Liver (tissue), 9 donors: ENCODE data around the gene USHBP1. TPM values are rescaled to one million over a fixed set of nuclear protein-coding genes. Genes with fewer than 3 reads are reported as not detected.

Experiments
- DNase-seq: peaks from one replicate; pipeline ENCODE4 v3.0.0-alpha.2; 2017; ENCODE audit warnings: low spot score
- H3K27ac ChIP-seq, 2 donors: one replicate each; pipeline ENCODE4 v1.7.0; 2013; ENCODE audit warnings: inconsistent platforms in 2 of 2, low read length in 2 of 2, control low read depth in 1 of 2, low read depth in 1 of 2, mild to moderate bottlenecking in 1 of 2
- H3K27me3 ChIP-seq, 4 donors: one replicate each; pipeline versions ENCODE4 v1.6.1 to v1.7.0; 2013; ENCODE audit warnings: low read length in 3 of 4, inconsistent platforms in 1 of 4, mild to moderate bottlenecking in 1 of 4, moderate library complexity in 1 of 4; ENCODE audit not compliant: control insufficient read depth in 4 of 4, insufficient read depth in 4 of 4
- H3K36me3 ChIP-seq, 4 donors: one replicate each; pipeline versions ENCODE4 v1.6.1 to v1.7.0; 2013; ENCODE audit warnings: low read length in 3 of 4, mild to moderate bottlenecking in 3 of 4, low read depth in 1 of 4, moderate library complexity in 1 of 4; ENCODE audit not compliant: control insufficient read depth in 4 of 4, insufficient read depth in 3 of 4
- H3K4me1 ChIP-seq, 4 donors: one replicate each; pipeline versions ENCODE4 v1.6.1 to v1.7.0; 2013; ENCODE audit warnings: low read length in 3 of 4, mild to moderate bottlenecking in 3 of 4, moderate library complexity in 1 of 4; ENCODE audit not compliant: control insufficient read depth in 4 of 4, insufficient read depth in 4 of 4
- H3K4me3 ChIP-seq, 3 donors: one replicate each; pipeline versions ENCODE4 v1.6.1 to v1.7.0; 2013; ENCODE audit warnings: low read length in 3 of 3, control low read depth in 1 of 3, low read depth in 1 of 3, mild to moderate bottlenecking in 1 of 3
- H3K9ac ChIP-seq, 2 donors: one replicate each; pipeline ENCODE4 v1.7.0; 2013; ENCODE audit warnings: low read length in 2 of 2, mild to moderate bottlenecking in 2 of 2, moderate library complexity in 2 of 2, control low read depth in 1 of 2, low read depth in 1 of 2
- H3K9me3 ChIP-seq, 4 donors: one replicate each; pipeline versions ENCODE4 v1.6.1 to v1.7.0; 2013; ENCODE audit warnings: low read length in 3 of 4; ENCODE audit not compliant: control insufficient read depth in 4 of 4
- EGR1 ChIP-seq, 2 donors: IDR thresholded peaks; 2 replicates each; pipeline ENCODE4 v1.6.1; 2016 to 2018; ENCODE audit warnings: antibody characterized with exemption in 2 of 2, low read depth in 2 of 2
- FOXA2 ChIP-seq: IDR thresholded peaks from 2 replicates; pipeline ENCODE4 v1.6.1; 2016; ENCODE audit warnings: antibody characterized with exemption
- HNF4A ChIP-seq, 2 donors: conservative IDR thresholded peaks; 2 replicates each; pipeline ENCODE4 v1.6.1; 2016; ENCODE audit warnings: antibody characterized with exemption in 2 of 2, mild to moderate bottlenecking in 2 of 2
- NR2F2 ChIP-seq: IDR thresholded peaks from 2 replicates; pipeline ENCODE4 v1.6.1; 2016; ENCODE audit warnings: antibody characterized with exemption
- RAD21 ChIP-seq, 2 donors: IDR thresholded peaks; 2 replicates each; pipeline ENCODE4 v1.6.1; 2016; ENCODE audit warnings: antibody characterized with exemption in 2 of 2, mild to moderate bottlenecking in 2 of 2
- RXRA ChIP-seq, 2 donors: IDR thresholded peaks; 2 replicates each; pipeline ENCODE4 v1.6.1; 2017 to 2018; ENCODE audit warnings: antibody characterized with exemption in 2 of 2, mild to moderate bottlenecking in 1 of 2
- SP1 ChIP-seq: IDR thresholded peaks from 2 replicates; pipeline ENCODE4 v1.6.1; 2018; ENCODE audit warnings: antibody characterized with exemption, mild to moderate bottlenecking
- YY1 ChIP-seq: IDR thresholded peaks from 2 replicates; pipeline ENCODE4 v1.6.1; 2016; ENCODE audit warnings: antibody characterized with exemption, mild to moderate bottlenecking
- WGBS: extraction: QIAGEN DNeasy Blood & Tissue Kit; methylation state at CpG from one replicate; pipeline ENCODE4 v1.1.7; 2013; 5-methylcytosine and 5-hydroxymethylcytosine counted together
- polyA plus RNA-seq, 2 donors: library from polyadenylated mRNA; stranded (reverse) in 1 of 2; unstranded in 1 of 2; fragments of 200-250 nt in 1 of 2; fragments of >200 nt in 1 of 2; fragmentation: Nextera tagmentation in 1 of 2; extraction: Ambion mirVana in 1 of 2; gene quantifications; one replicate each; pipeline versions ENCODE4 v1.2.1 to v1.2.3, GENCODE V29; 2013 to 2015
- total RNA-seq, 2 donors: library from RNA; depleted of rRNA; stranded (reverse); fragments of >200 nt; gene quantifications; one replicate each; pipeline ENCODE4 v1.2.3, GENCODE V29; 2014
- TF ChIP-seq, protein P1 (sequence below): IDR thresholded peaks from 2 replicates; pipeline ENCODE4 v1.6.1; 2016; ENCODE audit warnings: antibody characterized with exemption
- TF ChIP-seq, protein P2 (sequence below): IDR thresholded peaks from 2 replicates; pipeline ENCODE4 v1.6.1; 2016; ENCODE audit warnings: antibody characterized with exemption
- TF ChIP-seq, protein P3 (sequence below): IDR thresholded peaks from 2 replicates; pipeline ENCODE4 v1.6.1; 2016; ENCODE audit warnings: antibody characterized with exemption, mild to moderate bottlenecking
- donor health status: healthy.
- donor health status: healthy.
- donor health status: healthy.
- donor health status: healthy.
- donor health status: healthy.

The USHBP1 gene
- total and polyA plus RNA-seq, 4 donors = 1.2 to 2.6 (median 1.9) TPM

GRCh38 chr19:17249887-17250548 is 14.5 kb downstream of the USHBP1 start:
- WGBS = 84% methylated on average over 15 of the region's 15 CpGs
- Histone ChIP-seq H3K4me3 (no peak overlapping the region), H3K27me3 (no peaks in the 10 kb centered on the region), H3K27ac (no peak overlapping the region), H3K9ac (no peak overlapping the region), H3K9me3 (no peaks in the 10 kb centered on the region), H3K4me1 (peaks cover 3 to 27% (median 23%) of the 10 kb centered on the region in 4 donors), H3K36me3 (no peaks in the 10 kb centered on the region)
- TF ChIP-seq RAD21 (IDR thresholded peaks at IDR 0.05) (no peak), FOXA2 (no peak), EGR1 (IDR thresholded peaks at IDR 0.05; ENCODE audit: low read depth in 2 of 2) (no peak)
- TF ChIP-seq, protein P1, sequence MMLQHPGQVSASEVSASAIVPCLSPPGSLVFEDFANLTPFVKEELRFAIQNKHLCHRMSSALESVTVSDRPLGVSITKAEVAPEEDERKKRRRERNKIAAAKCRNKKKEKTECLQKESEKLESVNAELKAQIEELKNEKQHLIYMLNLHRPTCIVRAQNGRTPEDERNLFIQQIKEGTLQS = no peak
- DNase-seq = no peak

- DNase-seq = peak; percentile 63
- Histone ChIP-seq H3K9me3 (no peaks in the 10 kb centered on the region), H3K27ac (peak overlapping the region in 1 of 2 donors; percentile 21), H3K27me3 (no peaks in the 10 kb centered on the region), H3K4me3 (no peak overlapping the region), H3K4me1 (peaks cover 3 to 32% (median 26%) of the 10 kb centered on the region in 4 donors), H3K9ac (no peak overlapping the region), H3K36me3 (no peaks in the 10 kb centered on the region)
- TF ChIP-seq, protein P1 = no peak
- no peak for TF ChIP-seq FOXA2
- TF ChIP-seq, protein P2, sequence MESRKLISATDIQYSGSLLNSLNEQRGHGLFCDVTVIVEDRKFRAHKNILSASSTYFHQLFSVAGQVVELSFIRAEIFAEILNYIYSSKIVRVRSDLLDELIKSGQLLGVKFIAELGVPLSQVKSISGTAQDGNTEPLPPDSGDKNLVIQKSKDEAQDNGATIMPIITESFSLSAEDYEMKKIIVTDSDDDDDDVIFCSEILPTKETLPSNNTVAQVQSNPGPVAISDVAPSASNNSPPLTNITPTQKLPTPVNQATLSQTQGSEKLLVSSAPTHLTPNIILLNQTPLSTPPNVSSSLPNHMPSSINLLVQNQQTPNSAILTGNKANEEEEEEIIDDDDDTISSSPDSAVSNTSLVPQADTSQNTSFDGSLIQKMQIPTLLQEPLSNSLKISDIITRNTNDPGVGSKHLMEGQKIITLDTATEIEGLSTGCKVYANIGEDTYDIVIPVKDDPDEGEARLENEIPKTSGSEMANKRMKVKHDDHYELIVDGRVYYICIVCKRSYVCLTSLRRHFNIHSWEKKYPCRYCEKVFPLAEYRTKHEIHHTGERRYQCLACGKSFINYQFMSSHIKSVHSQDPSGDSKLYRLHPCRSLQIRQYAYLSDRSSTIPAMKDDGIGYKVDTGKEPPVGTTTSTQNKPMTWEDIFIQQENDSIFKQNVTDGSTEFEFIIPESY = no peak
- TF ChIP-seq EGR1 (IDR thresholded peaks at IDR 0.05; ENCODE audit: low read depth in 2 of 2) = no peak
- TF ChIP-seq YY1 = no peak
- TF ChIP-seq RAD21 (IDR thresholded peaks at IDR 0.05) = no peak
- TF ChIP-seq, protein P3, sequence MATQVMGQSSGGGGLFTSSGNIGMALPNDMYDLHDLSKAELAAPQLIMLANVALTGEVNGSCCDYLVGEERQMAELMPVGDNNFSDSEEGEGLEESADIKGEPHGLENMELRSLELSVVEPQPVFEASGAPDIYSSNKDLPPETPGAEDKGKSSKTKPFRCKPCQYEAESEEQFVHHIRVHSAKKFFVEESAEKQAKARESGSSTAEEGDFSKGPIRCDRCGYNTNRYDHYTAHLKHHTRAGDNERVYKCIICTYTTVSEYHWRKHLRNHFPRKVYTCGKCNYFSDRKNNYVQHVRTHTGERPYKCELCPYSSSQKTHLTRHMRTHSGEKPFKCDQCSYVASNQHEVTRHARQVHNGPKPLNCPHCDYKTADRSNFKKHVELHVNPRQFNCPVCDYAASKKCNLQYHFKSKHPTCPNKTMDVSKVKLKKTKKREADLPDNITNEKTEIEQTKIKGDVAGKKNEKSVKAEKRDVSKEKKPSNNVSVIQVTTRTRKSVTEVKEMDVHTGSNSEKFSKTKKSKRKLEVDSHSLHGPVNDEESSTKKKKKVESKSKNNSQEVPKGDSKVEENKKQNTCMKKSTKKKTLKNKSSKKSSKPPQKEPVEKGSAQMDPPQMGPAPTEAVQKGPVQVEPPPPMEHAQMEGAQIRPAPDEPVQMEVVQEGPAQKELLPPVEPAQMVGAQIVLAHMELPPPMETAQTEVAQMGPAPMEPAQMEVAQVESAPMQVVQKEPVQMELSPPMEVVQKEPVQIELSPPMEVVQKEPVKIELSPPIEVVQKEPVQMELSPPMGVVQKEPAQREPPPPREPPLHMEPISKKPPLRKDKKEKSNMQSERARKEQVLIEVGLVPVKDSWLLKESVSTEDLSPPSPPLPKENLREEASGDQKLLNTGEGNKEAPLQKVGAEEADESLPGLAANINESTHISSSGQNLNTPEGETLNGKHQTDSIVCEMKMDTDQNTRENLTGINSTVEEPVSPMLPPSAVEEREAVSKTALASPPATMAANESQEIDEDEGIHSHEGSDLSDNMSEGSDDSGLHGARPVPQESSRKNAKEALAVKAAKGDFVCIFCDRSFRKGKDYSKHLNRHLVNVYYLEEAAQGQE = no peak
- peak; percentile 12 for TF ChIP-seq SP1
- peak; percentile 18 to 35 for TF ChIP-seq HNF4A (conservative IDR thresholded peaks at IDR 0.05)
- TF ChIP-seq RXRA (IDR thresholded peaks at IDR 0.05) = peak in 1 of 2 donors; percentile 55
- TF ChIP-seq NR2F2 = peak; percentile 42
- 72% methylated on average over 21 of the region's 21 CpGs for WGBS
These were observed 16.4 kb downstream of the USHBP1 start for GRCh38 chr19:17248011-17248776.
